Measurements from ENCODE around the gene KCNJ18.
"Not testable (repeated sequence)": the region's sequence is repeated elsewhere in the genome, so short reads cannot be mapped to it uniquely, and the experiment has no call there.

DNA sequence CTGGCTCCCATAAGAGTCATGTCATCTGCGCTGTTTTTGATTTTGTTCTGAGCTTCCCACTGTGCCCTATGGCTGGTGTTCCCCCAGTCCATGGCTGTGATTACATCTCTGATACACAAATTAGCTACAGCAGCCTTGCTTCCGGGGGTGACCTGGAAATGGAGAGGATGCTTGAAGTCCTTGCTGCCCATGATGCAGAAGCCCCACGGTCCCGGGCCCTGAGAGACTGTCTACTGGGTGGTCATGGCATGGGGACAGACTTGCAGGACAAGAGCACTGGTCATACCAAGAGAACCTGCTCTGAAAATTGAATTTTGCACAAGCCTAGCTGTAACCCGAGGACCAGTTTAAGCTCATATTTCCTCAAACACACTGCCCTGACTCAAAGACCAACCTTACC lies 38.8 kb downstream of the KCNJ18 start:
- TF ChIP-seq MYC (IDR thresholded peaks at IDR 0.05; ENCODE audit: borderline replicate concordance, low read length); EP300 (IDR thresholded peaks at IDR 0.05); CHD2 (IDR thresholded peaks at IDR 0.05; ENCODE audit: low read length, partially characterized antibody); RAD21 (conservative IDR thresholded peaks at IDR 0.05 in 1 of 2, IDR thresholded peaks at IDR 0.05 in 1 of 2); POLR2A (IDR thresholded peaks at IDR 0.05; ENCODE audit: low read length): not testable (repeated sequence)
- TF ChIP-seq, protein P1, sequence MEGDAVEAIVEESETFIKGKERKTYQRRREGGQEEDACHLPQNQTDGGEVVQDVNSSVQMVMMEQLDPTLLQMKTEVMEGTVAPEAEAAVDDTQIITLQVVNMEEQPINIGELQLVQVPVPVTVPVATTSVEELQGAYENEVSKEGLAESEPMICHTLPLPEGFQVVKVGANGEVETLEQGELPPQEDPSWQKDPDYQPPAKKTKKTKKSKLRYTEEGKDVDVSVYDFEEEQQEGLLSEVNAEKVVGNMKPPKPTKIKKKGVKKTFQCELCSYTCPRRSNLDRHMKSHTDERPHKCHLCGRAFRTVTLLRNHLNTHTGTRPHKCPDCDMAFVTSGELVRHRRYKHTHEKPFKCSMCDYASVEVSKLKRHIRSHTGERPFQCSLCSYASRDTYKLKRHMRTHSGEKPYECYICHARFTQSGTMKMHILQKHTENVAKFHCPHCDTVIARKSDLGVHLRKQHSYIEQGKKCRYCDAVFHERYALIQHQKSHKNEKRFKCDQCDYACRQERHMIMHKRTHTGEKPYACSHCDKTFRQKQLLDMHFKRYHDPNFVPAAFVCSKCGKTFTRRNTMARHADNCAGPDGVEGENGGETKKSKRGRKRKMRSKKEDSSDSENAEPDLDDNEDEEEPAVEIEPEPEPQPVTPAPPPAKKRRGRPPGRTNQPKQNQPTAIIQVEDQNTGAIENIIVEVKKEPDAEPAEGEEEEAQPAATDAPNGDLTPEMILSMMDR (IDR thresholded peaks at IDR 0.05): not testable (repeated sequence)
